ENCODE results near the gene CCDC34. TPM values are rescaled to one million over a fixed set of nuclear protein-coding genes. Genes with fewer than 3 reads are reported as not detected.

CCDC34 gene
- total and polyA plus RNA-seq, 3 donors from 2014 or later: 15.2 to 40.9 (median 24.2) TPM

GRCh38 chr11:27395556-27396258 lies 32.7 kb upstream of the CCDC34 start:
- Histone ChIP-seq H3K4me3 (no peak overlapping the region), H3K36me3 (ENCODE audit: low read depth, missing control alignments) (no peaks in the 10 kb centered on the region), H3K4me1 (peaks cover 48% of the 10 kb centered on the region), H3K27me3 (no peaks in the 10 kb centered on the region), H3K9me3 (no peaks in the 10 kb centered on the region), H3K27ac (peak overlapping the region; percentile 47 to 73)
- intact Hi-C loops (cut with DNase I; ENCODE audit: low total_unique reads): no loop called here
- WGBS, 2 donors: 30 to 39% methylated on average over 7 of the region's 7 CpGs
- DNase-seq: no peak
- TF ChIP-seq POLR2A (IDR thresholded peaks at IDR 0.05) (no peak), CTCF (IDR thresholded peaks at IDR 0.05) (no peak)

- Histone ChIP-seq H3K4me3 (no peak overlapping the region), H3K4me1 (peaks cover 48% of the 10 kb centered on the region), H3K27me3 (no peaks in the 10 kb centered on the region), H3K9me3 (no peaks in the 10 kb centered on the region), H3K36me3 (ENCODE audit: low read depth, missing control alignments) (no peaks in the 10 kb centered on the region), H3K27ac (peak overlapping the region; percentile 47 to 73)
- TF ChIP-seq POLR2A (IDR thresholded peaks at IDR 0.05) (no peak), CTCF (IDR thresholded peaks at IDR 0.05) (no peak)
- intact Hi-C loops (cut with DNase I; ENCODE audit: low total_unique reads): no loop called here
- WGBS, 2 donors: 30 to 87% methylated on average over 4 of the region's 4 CpGs
- DNase-seq: no peak
Measured at GRCh38 chr11:27394781-27395228, 31.8 kb upstream of the CCDC34 start.

GRCh38 chr11:27392278-27393114 lies 29.5 kb upstream of the CCDC34 start:
- TF ChIP-seq POLR2A (IDR thresholded peaks at IDR 0.05) (no peak), CTCF (IDR thresholded peaks at IDR 0.05) (no peak)
- intact Hi-C loops (cut with DNase I; ENCODE audit: low total_unique reads): no loop called here
- Histone ChIP-seq H3K27ac (peak overlapping the region; percentile 33 to 47), H3K27me3 (no peaks in the 10 kb centered on the region), H3K4me3 (no peak overlapping the region), H3K9me3 (no peaks in the 10 kb centered on the region), H3K36me3 (ENCODE audit: low read depth, missing control alignments) (no peaks in the 10 kb centered on the region), H3K4me1 (peaks cover 43% of the 10 kb centered on the region)
- no peak for DNase-seq
- WGBS, 2 donors: 46 to 50% methylated on average over 4 of the region's 4 CpGs

- WGBS, 2 donors: 80 to 83% methylated on average over 5 of the region's 5 CpGs
- intact Hi-C loops (cut with DNase I; ENCODE audit: low total_unique reads): no loop called here
- Histone ChIP-seq H3K27ac (peak overlapping the region in 1 of 2 donors; percentile 47), H3K4me3 (no peak overlapping the region), H3K27me3 (no peaks in the 10 kb centered on the region), H3K4me1 (peaks cover 43% of the 10 kb centered on the region), H3K36me3 (ENCODE audit: low read depth, missing control alignments) (no peaks in the 10 kb centered on the region), H3K9me3 (no peaks in the 10 kb centered on the region)
- DNase-seq: no peak
- TF ChIP-seq CTCF (IDR thresholded peaks at IDR 0.05) (no peak), POLR2A (IDR thresholded peaks at IDR 0.05) (no peak)
Measured at GRCh38 chr11:27391331-27392015, 28.5 kb upstream of the CCDC34 start.

Measured in testis (tissue), 3 donors.